PC-9 (cell line): Measurements from ENCODE around the gene GTF2IRD1. TPM values are rescaled to one million over a fixed set of nuclear protein-coding genes. Genes with fewer than 3 reads are reported as not detected.

Experiments used
- BruUV-seq: library from RNA; stranded (reverse); fragments of 400-500 nt; replicated peaks from 2 replicates; lab custom pipeline; 2021; lab: Mats Ljungman, UMichigan
- CTCF ChIA-PET: fragments of 300-600 bp; sonication (Branson Sonifier 250); formaldehyde crosslinking; loops from one replicate; lab custom pipeline; 2022; ENCODE audit warnings: antibody characterized with exemption; lab: Charles Lee
- POLR2A ChIA-PET: fragments of 300-600 bp; sonication (Branson Sonifier 250); formaldehyde crosslinking; loops from one replicate; lab custom pipeline; 2022; ENCODE audit warnings: antibody characterized with exemption; ENCODE audit not compliant: unreplicated experiment; lab: Charles Lee
- DNase-seq, 2 experiments: peaks; one replicate each; pipeline versions ENCODE4 v3.0.0 to v3.0.0-alpha.2; 2015 to 2022; ENCODE audit warnings: mixed read lengths in 1 of 2
- H2AFZ ChIP-seq: fragments of 200-600 bp; sonication (generic); 2 replicates; pipeline ENCODE4 v1.8.1; 2017; ENCODE audit warnings: antibody characterized with exemption
- H3F3A ChIP-seq: fragments of 200-600 bp; sonication (generic); 2 replicates; pipeline ENCODE4 v1.8.1; 2017; ENCODE audit warnings: antibody characterized with exemption, mild to moderate bottlenecking, low read depth; ENCODE audit not compliant: insufficient read depth
- H3K27ac ChIP-seq: fragments of 200-600 bp; sonication (generic); 2 replicates; pipeline ENCODE4 v1.6.1; 2016; ENCODE audit warnings: mixed run types
- H3K27me3 ChIP-seq: fragments of 200-600 bp; sonication (generic); 2 replicates; pipeline ENCODE4 v1.6.1; 2016; ENCODE audit warnings: low read depth, mixed run types; ENCODE audit not compliant: insufficient read depth
- H3K36me3 ChIP-seq: fragments of 200-600 bp; sonication (generic); 2 replicates; pipeline ENCODE4 v1.6.1; 2016; ENCODE audit warnings: low read depth, mixed run types
- H3K4me1 ChIP-seq: fragments of 200-600 bp; sonication (generic); replicated peaks from 2 replicates; pipeline ENCODE4 v1.6.1; 2016; ENCODE audit warnings: mixed run types; ENCODE audit not compliant: insufficient read depth
- H3K4me2 ChIP-seq: fragments of 200-600 bp; sonication (generic); 2 replicates; pipeline ENCODE4 v1.6.1; 2017; ENCODE audit warnings: mixed run types
- H3K4me3 ChIP-seq: fragments of 200-600 bp; sonication (generic); 2 replicates; pipeline ENCODE4 v1.6.1; 2016; ENCODE audit warnings: mixed run types
- H3K79me2 ChIP-seq: fragments of 200-600 bp; sonication (generic); 2 replicates; pipeline ENCODE4 v1.6.1; 2017; ENCODE audit warnings: low read depth, mixed run types
- H3K9me2 ChIP-seq: fragments of 200-600 bp; sonication (generic); 2 replicates; pipeline ENCODE4 v1.8.1; 2017; ENCODE audit warnings: mild to moderate bottlenecking; ENCODE audit not compliant: insufficient read depth
- H3K9me3 ChIP-seq: fragments of 200-600 bp; sonication (generic); 2 replicates; pipeline ENCODE4 v1.8.1; 2016; ENCODE audit warnings: low read depth; ENCODE audit not compliant: insufficient read depth
- H4K20me1 ChIP-seq: fragments of 200-600 bp; sonication (generic); 2 replicates; pipeline ENCODE4 v1.8.1; 2017; ENCODE audit not compliant: insufficient read depth
- EZH2 ChIP-seq: fragments of 200-600 bp; sonication (generic); IDR thresholded peaks from 2 replicates; pipeline ENCODE4 v1.8.0; 2017; ENCODE audit warnings: antibody characterized with exemption, low read depth
- intact Hi-C: fragments of 100-400 bp; cut with micrococcal nuclease; formaldehyde crosslinking; loops from one replicate; pipeline ENCODE4 v1.10.0; 2022; ENCODE audit not compliant: unreplicated experiment
- total RNA-seq: library from RNA; stranded (reverse); gene quantifications from 2 replicates; pipeline ENCODE4 v1.2.3, GENCODE V29; 2021
- TF ChIP-seq, protein P1 (sequence below): fragments of 200-600 bp; sonication (generic); conservative IDR thresholded peaks from 2 replicates; pipeline ENCODE4 v1.6.1; 2017; ENCODE audit warnings: mixed run types, antibody characterized with exemption, mild to moderate bottlenecking, moderate library complexity

GTF2IRD1 gene
- total RNA-seq, 1 experiment from 2014 or later, result 46.7 TPM

- Histone ChIP-seq H3F3A (no peaks in the 10 kb centered on the region), H3K36me3 (no peaks in the 10 kb centered on the region), H3K9me3 (no peaks in the 10 kb centered on the region), H3K4me1 (no peaks in the 10 kb centered on the region), H2AFZ (no peak overlapping the region), H3K27ac (no peak overlapping the region), H3K79me2 (no peaks in the 10 kb centered on the region), H3K9me2 (no peaks in the 10 kb centered on the region), H3K4me3 (no peak overlapping the region), H4K20me1 (no peaks in the 10 kb centered on the region), H3K27me3 (no peaks in the 10 kb centered on the region), H3K4me2 (no peak overlapping the region)
- CTCF ChIA-PET, result no interaction called here
- TF ChIP-seq EZH2, result no peak
- TF ChIP-seq, protein P1, sequence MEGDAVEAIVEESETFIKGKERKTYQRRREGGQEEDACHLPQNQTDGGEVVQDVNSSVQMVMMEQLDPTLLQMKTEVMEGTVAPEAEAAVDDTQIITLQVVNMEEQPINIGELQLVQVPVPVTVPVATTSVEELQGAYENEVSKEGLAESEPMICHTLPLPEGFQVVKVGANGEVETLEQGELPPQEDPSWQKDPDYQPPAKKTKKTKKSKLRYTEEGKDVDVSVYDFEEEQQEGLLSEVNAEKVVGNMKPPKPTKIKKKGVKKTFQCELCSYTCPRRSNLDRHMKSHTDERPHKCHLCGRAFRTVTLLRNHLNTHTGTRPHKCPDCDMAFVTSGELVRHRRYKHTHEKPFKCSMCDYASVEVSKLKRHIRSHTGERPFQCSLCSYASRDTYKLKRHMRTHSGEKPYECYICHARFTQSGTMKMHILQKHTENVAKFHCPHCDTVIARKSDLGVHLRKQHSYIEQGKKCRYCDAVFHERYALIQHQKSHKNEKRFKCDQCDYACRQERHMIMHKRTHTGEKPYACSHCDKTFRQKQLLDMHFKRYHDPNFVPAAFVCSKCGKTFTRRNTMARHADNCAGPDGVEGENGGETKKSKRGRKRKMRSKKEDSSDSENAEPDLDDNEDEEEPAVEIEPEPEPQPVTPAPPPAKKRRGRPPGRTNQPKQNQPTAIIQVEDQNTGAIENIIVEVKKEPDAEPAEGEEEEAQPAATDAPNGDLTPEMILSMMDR, result no peak
- BruUV-seq, result no TSS peak
- intact Hi-C loops, result no loop called here
- no peak for DNase-seq
- POLR2A ChIA-PET, result no interaction called here
Measured at GRCh38 chr7:74518654-74519053, 64.9 kb downstream of the GTF2IRD1 start.

DNA sequence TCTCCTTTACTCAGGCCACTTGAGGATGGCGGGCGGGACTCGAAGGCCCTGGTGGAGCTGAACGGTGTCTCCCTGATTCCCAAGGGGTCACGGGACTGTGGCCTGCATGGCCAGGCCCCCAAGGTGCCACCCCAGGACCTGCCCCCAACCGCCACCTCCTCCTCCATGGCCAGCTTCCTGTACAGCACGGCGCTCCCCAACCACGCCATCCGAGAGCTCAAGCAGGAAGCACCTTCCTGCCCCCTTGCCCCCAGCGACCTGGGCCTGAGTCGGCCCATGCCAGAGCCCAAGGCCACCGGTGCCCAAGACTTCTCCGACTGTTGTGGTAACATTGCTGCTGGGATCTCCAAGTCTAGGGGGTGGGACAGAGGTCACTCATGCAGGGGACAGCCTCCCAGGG, 65.7 kb downstream of the GTF2IRD1 start:
- intact Hi-C loops, result no loop called here
- BruUV-seq, result no TSS peak
- DNase-seq, result no peak
- CTCF ChIA-PET, result interaction anchor here (0.6 kb wide), 1 partner anchor 132 kb away, joined by 6 read pairs; no protein-coding TSS in a partner anchor
- H4K20me1 ChIP-seq, result no peaks in the 10 kb centered on the region
- H3K4me3 ChIP-seq, result no peak overlapping the region
- no peak overlapping the region for H2AFZ ChIP-seq
- no peaks in the 10 kb centered on the region for H3K9me2 ChIP-seq
- H3K9me3 ChIP-seq, result no peaks in the 10 kb centered on the region
- no peak overlapping the region for H3K4me2 ChIP-seq
- H3K27me3 ChIP-seq, result no peaks in the 10 kb centered on the region
- TF ChIP-seq, protein P1, result no peak
- no peak for TF ChIP-seq EZH2
- no peak overlapping the region for H3K27ac ChIP-seq
- H3K4me1 ChIP-seq, result no peaks in the 10 kb centered on the region
- H3K36me3 ChIP-seq, result no peaks in the 10 kb centered on the region
- H3F3A ChIP-seq, result no peaks in the 10 kb centered on the region
- no peaks in the 10 kb centered on the region for H3K79me2 ChIP-seq
- POLR2A ChIA-PET, result no interaction called here

DNA sequence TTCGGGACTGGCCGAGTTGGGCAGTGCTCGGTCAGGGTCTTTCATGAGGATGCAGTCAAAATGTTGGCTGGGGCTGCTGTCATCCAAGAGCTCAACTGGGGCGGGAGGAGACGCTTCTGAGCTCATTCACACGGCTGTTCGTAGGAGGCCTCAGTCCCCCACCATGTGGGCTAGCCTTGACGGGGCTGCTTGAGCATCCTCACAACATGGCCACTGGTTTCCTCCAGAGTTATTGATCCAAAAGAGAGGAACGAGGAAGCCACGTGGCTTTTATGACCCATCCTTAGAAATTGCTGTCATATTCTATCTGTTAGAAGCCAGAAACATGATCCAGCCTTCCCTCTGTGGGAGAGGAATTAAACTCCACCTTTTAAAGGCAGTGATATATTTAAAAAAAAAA, 68.1 kb downstream of the GTF2IRD1 start:
- POLR2A ChIA-PET, result no interaction called here
- Histone ChIP-seq H3K36me3 (no peaks in the 10 kb centered on the region), H3K4me2 (no peak overlapping the region), H3K4me3 (no peak overlapping the region), H3K4me1 (no peaks in the 10 kb centered on the region), H3F3A (no peaks in the 10 kb centered on the region), H4K20me1 (no peaks in the 10 kb centered on the region), H2AFZ (no peak overlapping the region), H3K9me3 (no peaks in the 10 kb centered on the region), H3K79me2 (no peaks in the 10 kb centered on the region), H3K27me3 (no peaks in the 10 kb centered on the region), H3K9me2 (no peaks in the 10 kb centered on the region), H3K27ac (no peak overlapping the region)
- no peak for DNase-seq
- intact Hi-C loops, result no loop called here
- TF ChIP-seq, protein P1, result no peak
- TF ChIP-seq EZH2, result no peak
- CTCF ChIA-PET, result no interaction called here
- no TSS peak for BruUV-seq
